K562 (cell line): ENCODE measurements around the gene RC3H2. TPM values are rescaled to one million over a fixed set of nuclear protein-coding genes. Genes with fewer than 3 reads are reported as not detected.

Experiments
- ATAC-seq: fragments of 200-7000 bp; cut with Tn5 transposase; 3 replicates; pipeline ENCODE4 v1.9.1; 2020; ENCODE audit warnings: moderate library complexity
- BruUV-seq: library from RNA; stranded (reverse); fragments of 400-500 nt; replicated peaks from 2 replicates; lab custom pipeline; 2021; lab: Mats Ljungman, UMichigan
- CTCF ChIA-PET: fragments of 300-600 bp; formaldehyde crosslinking; extraction: SDS; loops from one replicate; lab custom pipeline; 2021; ENCODE audit warnings: low intra/inter-chr PET ratio; lab: Yijun Ruan, JAX
- POLR2A ChIA-PET: fragments of 300-600, 350-650 bp; sonication (Branson Sonifier 250); formaldehyde crosslinking; extraction: SDS; loops from one replicate; lab custom pipeline; 2021; ENCODE audit warnings: antibody characterized with exemption, inconsistent platforms; lab: Yijun Ruan, JAX
- DNase-seq, 4 experiments: peaks; one replicate each; pipeline versions ENCODE4 v3.0.0 to v3.0.0-alpha.2; 2011 to 2018; ENCODE audit warnings: low spot score in 3 of 4, mixed read lengths in 3 of 4; ENCODE audit errors: extremely low read depth in 1 of 4
- FAIRE-seq: peaks from 2 replicates; lab custom pipeline; 2011; peaks lifted over from hg19 to GRCh38; lab: Jason Lieb, UNC
- H2AFZ ChIP-seq: 2 replicates; pipeline ENCODE4 v1.6.0; 2011; ENCODE audit warnings: low read depth, low read length, control low read depth, inconsistent platforms
- H3K27ac ChIP-seq: fragments of 200-600 bp; 3 replicates; pipeline ENCODE4 v1.8.0; 2011; ENCODE audit warnings: low read depth, mild to moderate bottlenecking, control low read depth, inconsistent platforms, low read length, moderate library complexity, mixed read lengths; ENCODE audit errors: extremely low read depth
- H3K27me3 ChIP-seq, 2 experiments: fragments of 300-600 bp in 1 of 2; 2 replicates in 1 of 2; 3 replicates in 1 of 2; pipeline versions ENCODE4 v1.6.0 to v1.8.0; 2011; ENCODE audit warnings: inconsistent platforms in 2 of 2, low read length in 2 of 2, mild to moderate bottlenecking in 1 of 2, mixed read lengths in 1 of 2, moderate library complexity in 1 of 2; ENCODE audit not compliant: control insufficient read depth in 2 of 2, insufficient read depth in 2 of 2
- H3K36me3 ChIP-seq: fragments of 300-600 bp; 3 replicates; pipeline ENCODE4 v1.8.0; 2011; ENCODE audit warnings: mild to moderate bottlenecking, low read length, inconsistent platforms; ENCODE audit not compliant: control insufficient read depth, insufficient read depth
- H3K4me1 ChIP-seq, 2 experiments: fragments of 200-600 bp in 1 of 2; replicated peaks in 1 of 2; 2 replicates in 1 of 2; 3 replicates in 1 of 2; pipeline versions ENCODE4 v1.5.1 to v1.8.0; 2011; ENCODE audit warnings: inconsistent platforms in 2 of 2, low read length in 2 of 2, mild to moderate bottlenecking in 1 of 2, mixed read lengths in 1 of 2, moderate library complexity in 1 of 2; ENCODE audit not compliant: control insufficient read depth in 2 of 2, insufficient read depth in 2 of 2
- H3K4me2 ChIP-seq: 2 replicates; pipeline ENCODE4 v1.6.1; 2011; ENCODE audit warnings: low read length, control low read depth, inconsistent platforms, mixed read lengths; ENCODE audit not compliant: insufficient read depth
- H3K4me3 ChIP-seq: fragments of 200-600 bp; sonication (generic), shearing (Covaris generic); 2 replicates; pipeline ENCODE4 v1.5.1; 2016; ENCODE audit warnings: control low read depth, inconsistent platforms
- H3K79me2 ChIP-seq: fragments of 200-600 bp; 3 replicates; pipeline ENCODE4 v1.8.0; 2011; ENCODE audit warnings: low read length, inconsistent platforms; ENCODE audit not compliant: control insufficient read depth, insufficient read depth
- H3K9ac ChIP-seq, 2 experiments: 2 replicates each; pipeline versions ENCODE4 v1.6.0 to v1.6.1; 2011; ENCODE audit warnings: low read depth in 2 of 2, low read length in 2 of 2, control low read depth in 1 of 2, inconsistent platforms in 1 of 2, mild to moderate bottlenecking in 1 of 2, mixed read lengths in 1 of 2; ENCODE audit not compliant: insufficient read depth in 1 of 2
- H3K9me1 ChIP-seq: one replicate; pipeline ENCODE4 v1.6.0; 2011; ENCODE audit warnings: inconsistent platforms, mild to moderate bottlenecking, low read length, moderate library complexity; ENCODE audit not compliant: control insufficient read depth, insufficient read depth
- H3K9me3 ChIP-seq: replicated peaks from 2 replicates; pipeline ENCODE4 v1.5.1; 2011; ENCODE audit warnings: low read depth, low read length, inconsistent platforms; ENCODE audit not compliant: control insufficient read depth, insufficient read depth
- H4K20me1 ChIP-seq: replicated peaks from 2 replicates; pipeline ENCODE4 v1.6.1; 2011; ENCODE audit warnings: low read length, inconsistent platforms, mixed read lengths; ENCODE audit not compliant: control insufficient read depth, insufficient read depth
- ARID1B ChIP-seq: fragments of 450-650 bp; IDR thresholded peaks from 2 replicates; pipeline ENCODE4 v1.6.1; 2016; ENCODE audit warnings: antibody characterized with exemption, mild to moderate bottlenecking, inconsistent platforms
- CTCFL ChIP-seq: IDR thresholded peaks from 2 replicates; pipeline ENCODE4 v1.6.1; 2011; ENCODE audit warnings: borderline replicate concordance, low read depth, mild to moderate bottlenecking, moderate library complexity, low read length; ENCODE audit not compliant: insufficient read depth, poor library complexity, severe bottlenecking
- GATAD2A ChIP-seq: fragments of 450-650 bp; IDR thresholded peaks from 2 replicates; pipeline ENCODE4 v1.6.1; 2017
- HMBOX1 ChIP-seq: sonication (generic); IDR thresholded peaks from 2 replicates; pipeline ENCODE4 v1.6.1; 2016
- L3MBTL2 ChIP-seq: fragments of 450-650 bp; IDR thresholded peaks from 2 replicates; pipeline ENCODE4 v1.6.1; 2016; ENCODE audit warnings: mild to moderate bottlenecking, moderate library complexity
- SIX5 ChIP-seq, 2 experiments: IDR thresholded peaks; 2 replicates each; pipeline ENCODE4 v1.6.1; 2011; ENCODE audit warnings: low read length in 2 of 2, borderline replicate concordance in 1 of 2, low read depth in 1 of 2, mild to moderate bottlenecking in 1 of 2, moderate library complexity in 1 of 2; ENCODE audit not compliant: insufficient read depth in 1 of 2
- TEAD1 ChIP-seq, 2 experiments: fragments of 450-650 bp in 1 of 2; sonication (generic) in 1 of 2; formaldehyde crosslinking; IDR thresholded peaks; 2 replicates each; pipeline versions ENCODE4 v1.4.0 to v1.8.0; 2020 to 2022; ENCODE audit warnings: mild to moderate bottlenecking in 2 of 2, missing genetic modification reagents in 1 of 2
- ZC3H4 ChIP-seq: sonication (generic); formaldehyde crosslinking; IDR thresholded peaks from 2 replicates; pipeline ENCODE4 v1.9.0; 2021; ENCODE audit warnings: missing genetic modification reagents, borderline replicate concordance
- ZNF217 ChIP-seq: sonication (generic); formaldehyde crosslinking; IDR thresholded peaks from 2 replicates; pipeline ENCODE4 v1.8.0; 2022; ENCODE audit warnings: mild to moderate bottlenecking, missing genetic modification reagents
- ZNF3 ChIP-seq: fragments of 250-450 bp; sonication (Bioruptor Pico); IDR thresholded peaks from 2 replicates; pipeline ENCODE4 v1.5.0; 2021; ENCODE audit warnings: mild to moderate bottlenecking, moderate library complexity
- ZNF324 ChIP-seq: fragments of 250-450 bp; sonication (Bioruptor Pico); IDR thresholded peaks from 2 replicates; pipeline ENCODE4 v1.4.0; 2020; ENCODE audit warnings: mild to moderate bottlenecking
- ZNF584 ChIP-seq: fragments of 200-800 bp; sonication (Bioruptor generic); IDR thresholded peaks from 2 replicates; pipeline ENCODE4 v1.6.1; 2016; ENCODE audit warnings: low read depth, mild to moderate bottlenecking, missing genetic modification characterization, missing compliant biosample characterization
- WGBS: fragments of 100-300 bp; shearing (Covaris generic); methylation state at CpG from one replicate; pipeline ENCODE4 v1.1.6; 2016; ENCODE audit warnings: low coverage, mixed read lengths; ENCODE audit not compliant: insufficient coverage; ENCODE audit errors: missing lambda C conversion rate; 5-methylcytosine and 5-hydroxymethylcytosine counted together
- in situ Hi-C: fragments of 300-500 bp; cut with MboI; formaldehyde crosslinking; loops from 4 replicates; pipeline ENCODE4 v1.15.0; 2018; ENCODE audit warnings: inconsistent platforms, mixed read lengths
- intact Hi-C: fragments of 100-400 bp; cut with micrococcal nuclease; formaldehyde crosslinking; loops from 2 replicates; pipeline ENCODE4 v1.14.2; 2022
- polyA plus RNA-seq, 8 experiments: library from polyadenylated mRNA; depleted of rRNA in 4 of 8; stranded (reverse) in 5 of 8; unstranded in 3 of 8; fragments of >200 nt; fragmentation: Nextera tagmentation in 2 of 8; fragmentation: Illumina TruSeq in 1 of 8; extraction: Ambion mirVana in 2 of 8; extraction: Trizol in 1 of 8; gene quantifications; 2 replicates each; pipeline versions ENCODE4 v1.2.1 to v1.2.3, GENCODE V29; 2011 to 2014; ENCODE audit warnings: inconsistent platforms in 1 of 8, missing spikeins in 1 of 8
- total RNA-seq, 7 experiments: library from RNA; depleted of rRNA in 6 of 7; stranded (reverse); fragments of >200 nt in 6 of 7; fragmentation: Illumina TruSeq in 2 of 7; extraction: Trizol in 2 of 7; gene quantifications; 2 replicates each; pipeline versions ENCODE4 v1.2.1 to v1.2.3, GENCODE V29; 2011 to 2021; ENCODE audit warnings: low replicate concordance in 1 of 7
- TF ChIP-seq, protein P1 (sequence below): fragments of 250-450 bp; sonication (Bioruptor Pico); IDR thresholded peaks from 2 replicates; pipeline ENCODE4 v1.8.0; 2022; ENCODE audit warnings: moderate library complexity, mild to moderate bottlenecking, inconsistent platforms
- TF ChIP-seq, protein P2 (sequence below): fragments of 450-650 bp; IDR thresholded peaks from 2 replicates; pipeline ENCODE4 v1.6.1; 2016; ENCODE audit warnings: antibody characterized with exemption
- TF ChIP-seq, protein P3 (sequence below): sonication (generic); formaldehyde crosslinking; IDR thresholded peaks from 2 replicates; pipeline ENCODE4 v1.8.1; 2022; ENCODE audit warnings: missing genetic modification reagents
- TF ChIP-seq, protein P4 (sequence below): fragments of 450-650 bp; formaldehyde crosslinking; IDR thresholded peaks from 2 replicates; pipeline ENCODE4 v1.4.0; 2022; ENCODE audit warnings: mild to moderate bottlenecking, moderate library complexity

RC3H2 gene
- total and polyA plus RNA-seq, 9 of the 15 experiments (the other 6 are each of a cell fraction or from before 2014, with no cell fraction given): 5.6 to 35.4 (median 18.6) TPM

GRCh38 chr9:122865300-122865699, 39.9 kb downstream of the RC3H2 start:
- no peaks in the 10 kb centered on the region for H4K20me1 ChIP-seq
- no peak overlapping the region for H3K9ac ChIP-seq
- H3K4me2 ChIP-seq: no peak overlapping the region
- BruUV-seq: no TSS peak
- H3K9me1 ChIP-seq: no peaks in the 10 kb centered on the region
- H3K4me3 ChIP-seq: no peak overlapping the region
- no peaks in the 10 kb centered on the region for H3K79me2 ChIP-seq
- H3K36me3 ChIP-seq: peaks cover 29% of the 10 kb centered on the region
- no peak overlapping the region for H3K27ac ChIP-seq
- FAIRE-seq: no peak
- ATAC-seq: no peak
- H3K9me3 ChIP-seq: no peaks in the 10 kb centered on the region
- H3K4me1 ChIP-seq: no peaks in the 10 kb centered on the region
- CTCF ChIA-PET: no interaction called here
- in situ Hi-C loops (no loop called here), intact Hi-C loops (no loop called here)
- 81% methylated on average over 7 of the region's 7 CpGs for WGBS
- H2AFZ ChIP-seq: no peak overlapping the region
- POLR2A ChIA-PET: interaction anchor here (1.7 kb wide), 1 partner anchor 12 kb away, joined by 5 read pairs; no protein-coding TSS in a partner anchor
- no peak for DNase-seq
- H3K27me3 ChIP-seq: no peaks in the 10 kb centered on the region
- TF ChIP-seq ZC3H4 (CRISPR knock-in tag) (no peak), TEAD1 (CRISPR knock-in tag; IDR thresholded peaks at IDR 0.05) (no peak), ZNF324 (CRISPR knock-in tag) (no peak), CTCFL (no peak), ZNF3 (no peak), ZNF217 (no peak), L3MBTL2 (no peak), GATAD2A (no peak), ZNF584 (CRISPR knock-in tag) (no peak), HMBOX1 (no peak), ARID1B (no peak), SIX5 (IDR thresholded peaks at IDR 0.05; ENCODE audit: borderline replicate concordance in 1 of 2, insufficient read depth in 1 of 2, low read depth in 1 of 2, low read length in 2 of 2) (no peak)
- TF ChIP-seq, protein P1, sequence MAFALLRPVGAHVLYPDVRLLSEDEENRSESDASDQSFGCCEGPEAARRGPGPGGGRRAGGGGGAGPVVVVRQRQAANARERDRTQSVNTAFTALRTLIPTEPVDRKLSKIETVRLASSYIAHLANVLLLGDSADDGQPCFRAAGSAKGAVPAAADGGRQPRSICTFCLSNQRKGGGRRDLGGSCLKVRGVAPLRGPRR: no peak
- TF ChIP-seq, protein P2, sequence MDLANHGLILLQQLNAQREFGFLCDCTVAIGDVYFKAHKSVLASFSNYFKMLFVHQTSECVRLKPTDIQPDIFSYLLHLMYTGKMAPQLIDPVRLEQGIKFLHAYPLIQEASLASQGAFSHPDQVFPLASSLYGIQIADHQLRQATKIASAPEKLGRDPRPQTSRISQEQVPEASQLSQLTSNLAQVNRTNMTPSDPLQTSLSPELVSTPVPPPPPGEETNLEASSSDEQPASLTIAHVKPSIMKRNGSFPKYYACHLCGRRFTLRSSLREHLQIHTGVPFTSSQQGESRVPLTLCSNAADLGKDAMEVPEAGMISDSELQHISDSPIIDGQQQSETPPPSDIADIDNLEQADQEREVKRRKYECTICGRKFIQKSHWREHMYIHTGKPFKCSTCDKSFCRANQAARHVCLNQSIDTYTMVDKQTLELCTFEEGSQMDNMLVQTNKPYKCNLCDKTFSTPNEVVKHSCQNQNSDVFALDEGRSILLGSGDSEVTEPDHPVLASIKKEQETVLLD: no peak
- TF ChIP-seq, protein P3, sequence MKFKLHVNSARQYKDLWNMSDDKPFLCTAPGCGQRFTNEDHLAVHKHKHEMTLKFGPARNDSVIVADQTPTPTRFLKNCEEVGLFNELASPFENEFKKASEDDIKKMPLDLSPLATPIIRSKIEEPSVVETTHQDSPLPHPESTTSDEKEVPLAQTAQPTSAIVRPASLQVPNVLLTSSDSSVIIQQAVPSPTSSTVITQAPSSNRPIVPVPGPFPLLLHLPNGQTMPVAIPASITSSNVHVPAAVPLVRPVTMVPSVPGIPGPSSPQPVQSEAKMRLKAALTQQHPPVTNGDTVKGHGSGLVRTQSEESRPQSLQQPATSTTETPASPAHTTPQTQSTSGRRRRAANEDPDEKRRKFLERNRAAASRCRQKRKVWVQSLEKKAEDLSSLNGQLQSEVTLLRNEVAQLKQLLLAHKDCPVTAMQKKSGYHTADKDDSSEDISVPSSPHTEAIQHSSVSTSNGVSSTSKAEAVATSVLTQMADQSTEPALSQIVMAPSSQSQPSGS (CRISPR knock-in tag): no peak
- TF ChIP-seq, protein P4, sequence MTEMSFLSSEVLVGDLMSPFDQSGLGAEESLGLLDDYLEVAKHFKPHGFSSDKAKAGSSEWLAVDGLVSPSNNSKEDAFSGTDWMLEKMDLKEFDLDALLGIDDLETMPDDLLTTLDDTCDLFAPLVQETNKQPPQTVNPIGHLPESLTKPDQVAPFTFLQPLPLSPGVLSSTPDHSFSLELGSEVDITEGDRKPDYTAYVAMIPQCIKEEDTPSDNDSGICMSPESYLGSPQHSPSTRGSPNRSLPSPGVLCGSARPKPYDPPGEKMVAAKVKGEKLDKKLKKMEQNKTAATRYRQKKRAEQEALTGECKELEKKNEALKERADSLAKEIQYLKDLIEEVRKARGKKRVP: no peak
